HG03025 (cell line): ENCODE data around the gene LGR4.

ENCODE experiments used
- ATAC-seq: cut with Tn5 transposase; IDR thresholded peaks from one replicate; pipeline ENCODE4 v1.9.1; 2021; ENCODE audit warnings: mild to moderate bottlenecking, moderate library complexity; ENCODE audit not compliant: unreplicated experiment, low FRiP score

The LGR4 gene

DNA sequence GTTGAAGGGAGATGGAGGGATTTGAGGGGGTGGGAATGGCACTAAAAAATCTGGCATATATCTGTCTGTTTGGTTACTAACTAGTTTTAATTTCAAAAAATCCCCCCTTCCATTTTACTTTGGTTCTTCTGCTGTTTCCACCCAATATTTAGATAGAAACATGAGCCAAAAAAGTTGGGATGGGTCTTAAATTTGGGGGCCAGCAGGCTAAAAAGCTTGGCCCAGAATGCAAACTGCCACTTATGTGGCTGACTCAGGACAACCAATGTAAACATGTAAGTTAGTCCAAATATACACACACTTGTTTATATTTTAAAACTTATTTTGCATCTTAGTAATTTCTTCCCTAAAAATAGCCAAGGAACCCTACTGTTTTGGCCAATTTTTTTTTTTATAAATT lies 35.7 kb downstream of the LGR4 start:
- no peak for ATAC-seq

DNA sequence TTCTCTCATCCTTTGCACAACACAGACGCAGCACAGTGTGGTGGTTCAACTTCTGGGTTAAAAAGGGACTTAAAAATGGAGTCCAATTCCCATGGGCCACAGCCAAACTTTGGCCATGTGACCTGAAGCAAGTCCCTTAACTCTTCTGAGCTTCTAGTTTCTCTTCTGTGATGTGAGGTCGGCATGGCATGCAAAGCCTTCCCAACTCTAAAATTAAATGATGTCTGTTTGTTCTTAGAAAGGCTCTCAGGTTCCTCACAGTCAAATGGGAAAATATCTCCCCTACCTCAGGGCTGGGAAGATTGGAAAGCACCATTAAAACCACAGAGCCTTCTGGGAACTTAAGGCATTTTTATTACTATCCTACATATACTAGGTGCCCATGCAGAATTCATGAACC lies 38.8 kb downstream of the LGR4 start:
- no peak for ATAC-seq

DNA sequence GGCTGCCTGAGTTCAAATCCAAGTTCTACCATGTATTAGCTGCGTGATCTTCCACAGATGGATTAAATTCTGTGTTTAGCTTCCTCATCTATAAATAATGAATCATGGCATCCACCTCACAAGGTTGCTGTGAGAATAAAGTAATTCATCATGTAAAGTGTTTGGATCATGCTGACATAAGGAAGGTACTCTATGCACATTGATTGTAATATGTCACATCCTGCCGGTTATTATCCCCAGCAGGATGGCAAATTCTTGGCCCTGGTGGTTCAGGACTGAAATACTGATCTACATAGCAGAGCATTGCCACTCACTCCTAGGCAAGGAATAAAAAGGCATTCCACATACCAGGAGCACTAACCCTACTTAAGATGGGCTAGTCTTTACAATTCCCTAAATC lies 40.8 kb downstream of the LGR4 start:
- ATAC-seq, result no peak

DNA sequence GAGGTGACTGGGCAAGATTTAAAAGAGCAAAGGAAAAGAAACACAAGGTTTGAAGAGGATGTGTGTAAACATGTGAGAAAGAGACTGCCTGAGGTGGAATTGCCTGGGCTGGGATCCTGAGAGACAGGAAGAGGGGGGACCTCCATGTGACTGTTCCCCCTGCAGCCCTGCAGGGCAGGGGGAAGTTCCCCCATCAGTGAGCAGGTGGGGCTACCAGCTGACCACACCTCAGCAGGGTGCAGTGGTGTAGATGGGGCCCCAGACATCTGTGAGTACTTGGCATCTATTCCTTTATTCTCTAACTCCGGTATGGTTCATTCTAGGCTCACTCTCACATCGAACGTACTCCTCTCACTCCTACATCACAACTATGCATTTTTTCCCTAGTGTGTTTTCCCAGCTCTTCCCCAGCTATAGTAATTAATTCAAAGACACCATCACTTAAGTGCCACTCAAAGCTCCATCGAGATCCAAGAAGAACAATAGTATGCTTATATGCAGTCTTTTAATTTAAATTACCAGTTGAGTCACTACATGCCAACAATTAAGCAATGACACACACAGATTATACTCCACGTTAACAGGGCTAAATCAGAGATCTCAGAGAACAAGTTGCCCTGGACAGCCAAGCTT lies 42.7 kb downstream of the LGR4 start:
- no peak for ATAC-seq

DNA sequence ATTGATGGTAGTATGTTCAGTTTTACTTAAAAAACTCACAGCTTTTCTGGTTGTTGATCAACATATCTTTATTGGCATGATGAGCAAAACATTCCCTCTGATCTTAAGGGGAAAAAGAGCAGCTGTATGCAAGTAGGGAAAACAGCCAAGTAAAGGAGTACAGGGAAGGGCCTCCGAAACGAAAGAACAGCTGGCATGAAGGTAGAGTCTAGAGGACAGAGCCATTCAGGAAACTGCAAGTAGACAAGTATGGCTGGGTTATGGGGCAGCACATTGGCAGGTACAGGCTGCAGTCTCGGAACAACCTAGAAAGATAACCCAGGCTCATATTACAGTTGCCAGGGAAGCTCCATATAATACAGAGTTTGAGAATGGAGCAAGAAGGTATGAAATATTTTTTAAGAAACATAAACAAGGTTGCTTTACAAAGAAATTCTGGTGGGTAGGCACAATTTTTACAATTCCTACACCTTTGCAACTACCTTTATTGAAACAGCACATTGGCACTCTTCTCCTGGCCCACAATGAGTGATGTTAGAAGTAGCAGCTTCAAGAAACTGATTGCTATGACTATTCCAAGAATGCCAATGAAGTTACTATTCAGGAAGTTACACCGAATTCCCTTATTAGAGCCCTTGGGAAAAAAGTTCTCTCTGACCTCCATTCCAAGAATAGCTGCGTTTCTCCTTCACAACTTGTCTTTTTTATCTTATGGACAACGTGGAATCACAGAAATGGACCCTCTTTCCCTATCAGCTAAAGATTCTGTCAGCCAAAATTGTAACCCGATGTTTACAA lies 45.2 kb downstream of the LGR4 start:
- ATAC-seq, result no peak

DNA sequence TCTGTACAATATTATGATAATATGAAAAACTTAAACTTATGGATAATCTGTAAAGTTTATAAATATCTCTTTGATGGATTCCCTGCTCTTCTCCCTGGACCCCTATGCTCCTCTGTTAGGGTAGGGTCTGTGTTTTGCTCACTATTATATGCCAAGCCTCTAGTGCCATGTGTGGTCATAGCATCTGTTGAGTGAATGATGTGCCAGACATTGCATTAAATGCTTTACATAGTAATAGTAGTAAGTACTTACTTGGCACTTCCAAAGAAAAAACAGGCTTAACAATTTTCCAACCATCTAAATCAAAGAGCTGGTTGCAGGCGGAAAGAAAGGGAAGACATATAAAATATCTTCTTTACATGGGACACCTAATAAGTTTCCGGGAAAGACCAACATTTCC lies 46.8 kb downstream of the LGR4 start:
- ATAC-seq, result no peak

DNA sequence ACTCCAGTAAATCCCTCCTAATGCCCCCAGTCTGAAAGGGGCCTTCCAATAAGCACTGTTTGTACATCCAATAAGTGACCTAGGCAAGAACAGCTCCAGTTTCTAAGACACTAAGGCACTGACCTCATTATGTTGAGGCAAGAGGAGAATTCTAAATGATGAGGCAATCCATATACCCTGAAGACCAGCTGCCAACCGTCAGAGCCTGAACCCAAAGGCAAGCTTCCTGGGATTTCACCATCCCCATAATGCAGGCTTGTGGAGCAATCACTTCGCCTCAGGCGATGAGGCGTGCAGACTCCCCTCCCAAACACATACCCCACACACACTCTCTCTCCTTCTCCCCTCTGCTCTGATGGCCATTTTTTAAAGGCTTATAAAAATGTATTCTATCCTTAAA lies 49.5 kb downstream of the LGR4 start:
- no peak for ATAC-seq

DNA sequence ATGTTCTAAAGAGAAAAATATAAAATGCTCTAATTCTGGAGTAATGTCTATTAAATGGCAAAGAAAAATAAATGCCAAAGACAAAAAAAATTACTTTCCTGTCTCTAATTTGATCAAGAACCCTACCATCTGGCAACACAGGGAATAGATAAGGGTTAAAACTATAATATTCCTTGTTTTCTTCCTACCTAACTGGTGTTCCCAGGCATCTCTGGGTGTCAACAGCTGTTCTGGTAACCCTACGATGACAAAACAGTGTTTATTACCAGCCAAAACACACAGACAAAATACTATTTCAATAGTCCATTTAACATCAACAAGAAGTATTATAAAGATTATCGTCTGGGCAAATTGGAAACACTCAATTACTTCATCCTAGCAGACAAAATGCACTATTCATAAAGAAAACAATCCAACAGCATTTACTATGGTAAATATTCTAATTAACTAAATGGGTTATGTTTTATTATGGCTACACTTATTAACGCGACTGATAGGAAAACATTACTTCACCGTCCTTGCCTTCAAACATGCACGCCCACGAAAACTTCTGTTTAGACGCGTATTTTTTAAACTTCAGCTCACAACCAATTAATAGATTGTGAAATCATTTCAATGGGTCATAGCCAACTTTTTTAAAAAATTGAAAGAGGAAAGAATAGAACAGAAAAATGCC lies 50.6 kb downstream of the LGR4 start:
- no peak for ATAC-seq

DNA sequence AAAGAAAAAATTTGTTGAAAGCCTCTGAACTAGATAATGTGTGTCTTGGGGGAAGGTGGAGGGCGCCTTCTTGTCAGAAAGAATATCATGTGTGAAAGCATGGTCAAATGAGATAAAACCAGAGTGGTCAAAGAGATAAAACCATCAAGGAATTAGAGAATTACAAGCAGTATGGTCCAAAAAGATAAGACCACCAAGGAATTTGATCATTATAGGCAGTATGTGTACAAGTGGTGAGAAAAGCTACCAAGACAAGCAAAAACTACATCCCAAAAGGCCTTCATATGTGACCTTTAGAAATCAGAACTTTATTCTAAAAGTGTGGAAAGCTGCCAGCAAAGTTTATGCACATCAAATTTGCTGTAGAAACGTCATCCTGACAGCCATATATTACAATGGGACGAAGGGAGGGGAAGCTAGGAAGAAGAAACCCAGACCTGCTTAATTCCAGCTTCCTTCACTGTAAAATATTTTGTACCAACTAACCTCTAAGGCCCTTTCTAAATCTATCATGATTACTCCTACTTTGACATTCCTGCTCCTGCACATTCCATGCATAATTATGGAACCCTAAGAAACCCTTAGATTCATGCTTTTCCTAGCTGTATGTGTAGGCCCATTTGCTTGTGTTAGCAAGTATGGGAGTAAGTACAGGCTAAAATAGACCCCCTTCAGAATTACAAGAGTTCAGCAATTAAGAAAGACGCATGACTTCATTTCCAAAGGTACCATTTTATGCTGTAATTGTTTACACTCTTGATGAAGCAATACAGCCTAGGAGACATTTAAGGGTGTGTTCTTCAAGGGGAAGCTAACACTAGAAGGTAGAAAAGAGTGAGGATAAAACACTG lies 51.6 kb downstream of the LGR4 start:
- no peak for ATAC-seq

DNA sequence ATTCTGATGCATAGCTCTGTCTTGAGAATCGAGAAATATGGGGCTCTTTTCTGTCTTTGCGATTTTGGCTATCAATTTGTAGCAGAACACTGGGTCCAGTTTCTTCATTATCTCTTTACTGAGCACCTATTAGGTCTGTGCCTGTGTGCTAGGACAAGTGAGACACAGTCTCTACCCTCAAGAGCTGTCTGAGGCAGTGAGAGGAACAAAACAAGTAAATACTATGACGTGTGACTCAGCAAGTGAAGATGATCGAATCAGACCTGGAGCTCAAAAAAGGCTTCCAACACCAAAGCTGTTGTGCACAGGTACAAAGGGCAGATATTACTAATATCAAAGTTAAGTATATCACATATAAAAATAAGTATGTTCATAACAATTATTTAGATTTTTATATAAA lies 52.4 kb downstream of the LGR4 start:
- no peak for ATAC-seq

DNA sequence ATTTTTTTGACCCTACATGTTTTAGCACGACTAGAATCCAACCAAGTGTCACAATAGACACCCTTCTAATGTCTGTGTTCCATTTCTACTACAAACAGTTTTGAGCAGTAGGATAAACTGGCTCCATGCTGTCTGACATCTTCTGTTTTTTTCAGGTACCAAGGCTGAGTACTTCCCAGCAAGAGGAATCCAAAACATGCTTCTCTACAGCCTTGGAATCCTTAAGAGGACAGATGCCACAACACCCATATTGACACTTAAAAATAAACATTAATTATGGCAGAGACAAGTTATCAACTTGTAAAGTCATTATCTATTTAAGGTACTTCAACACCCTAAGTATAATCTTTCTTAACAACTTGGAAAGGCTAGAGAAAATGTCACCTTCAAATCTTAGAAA lies 54.2 kb downstream of the LGR4 start:
- ATAC-seq, result no peak

DNA sequence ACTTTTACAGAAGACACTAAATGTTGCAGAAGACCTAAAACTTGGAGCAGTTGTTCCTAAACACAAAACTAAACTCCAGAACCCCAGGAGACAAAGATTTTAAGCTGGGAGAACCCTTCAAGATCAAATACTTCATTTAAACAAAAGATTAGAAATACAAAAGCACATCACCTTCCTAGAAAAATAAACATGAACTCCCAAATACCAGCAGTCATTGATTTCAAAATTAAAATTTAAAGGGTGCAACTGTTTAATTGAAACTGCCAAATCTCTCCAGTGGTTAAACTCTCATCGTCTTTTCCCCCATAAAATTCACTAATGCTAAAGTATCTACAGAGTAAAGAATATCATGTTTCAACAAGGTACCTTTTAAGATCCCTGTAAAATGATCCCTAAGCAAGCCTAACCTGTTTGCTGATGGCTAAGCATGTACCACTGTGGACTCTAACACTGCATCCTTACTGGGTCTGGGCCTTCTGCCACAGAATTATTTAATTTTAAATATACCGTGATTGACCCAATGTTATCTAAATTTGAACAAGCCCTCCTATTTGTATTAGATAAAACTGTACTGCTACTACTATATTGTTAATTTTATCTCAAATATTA lies 55.9 kb downstream of the LGR4 start:
- no peak for ATAC-seq

DNA sequence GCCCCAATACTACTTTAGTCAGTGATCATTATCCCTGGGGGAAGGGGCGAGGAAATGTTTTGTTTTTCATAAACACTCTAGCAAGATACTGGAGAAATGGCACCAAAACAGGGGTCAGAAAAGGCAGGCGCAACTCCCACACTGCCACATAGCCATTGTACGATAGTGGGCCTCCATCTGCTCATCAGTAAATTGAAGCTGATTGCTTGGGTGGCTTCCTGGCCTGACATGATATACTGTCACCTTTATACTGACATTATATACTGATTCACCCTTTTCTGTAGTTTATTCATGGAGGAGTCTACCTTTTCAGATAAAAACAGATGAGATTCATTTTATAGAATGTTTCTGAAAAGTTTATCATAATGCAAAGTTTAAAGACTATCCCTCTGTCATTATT lies 57.9 kb downstream of the LGR4 start:
- ATAC-seq, result no peak

DNA sequence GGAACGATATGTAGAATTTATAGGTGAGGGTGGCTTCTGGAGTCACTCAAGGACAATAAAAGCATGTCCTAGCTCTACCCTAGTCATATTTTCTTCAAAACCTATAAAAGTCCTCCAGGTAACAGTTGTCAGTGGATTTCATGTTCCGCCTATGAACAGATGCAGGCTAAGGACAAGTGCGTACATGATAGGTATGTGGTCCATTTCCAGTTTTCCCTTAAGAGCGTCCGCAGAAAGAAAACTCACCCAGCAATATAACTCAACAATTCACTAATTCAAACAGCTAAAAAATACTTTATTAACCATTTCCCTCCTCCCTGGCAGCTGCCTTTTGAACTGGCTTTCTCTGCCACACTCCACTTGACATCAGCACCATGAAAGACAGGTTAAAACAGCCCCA lies 59.4 kb downstream of the LGR4 start:
- ATAC-seq, result no peak

DNA sequence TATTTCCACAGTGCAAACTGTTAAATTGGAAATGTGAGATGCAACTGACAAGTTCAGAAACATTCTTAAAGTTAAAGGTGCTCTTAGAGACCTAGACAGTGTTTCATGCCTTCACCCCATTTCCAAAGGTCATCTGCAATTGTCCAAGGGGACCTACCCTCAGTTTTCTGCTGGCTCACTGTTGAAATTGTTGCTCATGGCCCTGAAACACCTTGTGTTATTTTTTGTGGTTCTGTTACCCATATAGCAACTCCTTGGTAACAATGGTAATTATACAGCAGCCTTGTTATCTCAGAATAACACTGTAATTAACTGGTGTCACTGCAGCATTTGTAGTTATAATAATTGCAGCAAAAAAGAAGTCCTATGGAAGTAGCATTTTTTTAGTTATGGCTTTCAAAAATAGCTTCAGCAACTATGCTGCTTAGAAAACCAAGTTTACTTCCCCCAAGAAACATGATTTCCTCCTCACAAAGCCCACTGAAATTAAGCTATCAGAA lies 60.3 kb downstream of the LGR4 start:
- ATAC-seq, result no peak

DNA sequence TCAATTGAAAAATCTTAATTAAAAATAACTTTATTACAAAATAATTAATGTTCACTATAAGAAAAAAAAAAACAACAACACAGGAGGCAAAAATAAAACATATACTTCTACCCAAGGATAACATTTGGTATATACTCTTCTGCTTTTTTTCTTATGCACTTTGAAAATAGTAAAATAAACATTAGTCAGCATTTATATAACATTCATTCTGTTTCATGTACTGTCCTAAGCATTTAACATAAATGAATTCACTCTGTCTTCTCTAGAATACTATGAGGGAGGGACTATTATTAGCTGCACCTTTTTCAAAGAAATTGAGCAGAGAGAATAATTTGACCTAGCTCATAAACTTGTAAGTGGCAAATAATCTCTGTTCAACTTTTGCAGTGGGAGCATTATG lies 61.3 kb downstream of the LGR4 start:
- no peak for ATAC-seq

DNA sequence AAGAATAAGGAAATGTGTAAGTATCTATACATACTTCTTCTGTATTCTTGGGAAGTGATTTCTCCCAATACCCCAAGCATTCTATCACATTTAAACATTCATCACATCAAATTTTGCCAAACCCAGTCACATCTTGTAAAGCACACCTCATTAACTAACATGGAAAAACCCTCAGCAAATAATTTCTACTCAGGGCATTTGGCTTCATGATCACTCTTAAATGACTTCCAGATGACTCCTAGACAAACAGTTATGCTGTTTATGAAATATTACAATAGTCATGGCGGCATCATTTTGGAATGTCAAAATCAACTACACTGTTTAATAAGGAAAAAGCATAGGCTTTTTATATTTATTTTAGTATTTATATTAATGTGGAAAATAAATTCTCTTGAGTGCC lies 62.3 kb downstream of the LGR4 start:
- no peak for ATAC-seq

DNA sequence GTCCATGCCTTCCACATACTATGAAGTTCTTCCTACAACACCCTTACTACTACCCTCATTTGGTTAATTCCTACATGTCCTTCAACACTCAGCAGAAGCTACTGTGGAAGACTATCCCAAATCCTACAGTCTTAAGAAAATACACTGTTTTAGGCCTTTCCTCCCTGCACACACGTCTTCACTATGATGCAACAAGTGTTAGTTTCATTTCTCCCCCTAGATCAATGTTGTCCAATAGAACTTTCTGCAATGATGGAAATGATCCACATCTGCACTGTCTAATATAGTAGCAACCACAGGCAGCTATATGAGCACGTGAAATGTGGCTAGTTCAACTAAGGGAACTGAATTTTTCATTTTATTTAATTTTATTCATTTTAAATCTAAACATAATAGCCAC lies 62.8 kb downstream of the LGR4 start:
- ATAC-seq, result no peak

DNA sequence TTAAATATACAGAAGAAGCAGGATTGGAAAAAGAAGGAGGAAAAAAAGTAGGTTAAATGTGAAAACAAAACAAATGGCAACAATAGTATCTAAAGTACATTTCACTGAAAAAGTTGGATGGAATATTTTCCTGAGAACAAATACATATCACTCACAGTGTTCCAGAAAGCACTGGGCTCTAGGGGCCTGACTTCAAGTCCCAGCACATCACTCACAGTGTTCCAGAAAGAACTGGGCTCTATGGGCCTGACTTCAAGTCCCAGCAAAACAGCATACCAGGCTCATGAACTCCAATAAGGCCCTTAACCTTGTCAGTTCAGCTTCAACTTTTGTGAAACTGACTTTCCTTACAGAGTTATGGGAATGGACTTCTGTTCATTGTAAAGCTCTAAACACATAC lies 63.5 kb downstream of the LGR4 start:
- no peak for ATAC-seq

DNA sequence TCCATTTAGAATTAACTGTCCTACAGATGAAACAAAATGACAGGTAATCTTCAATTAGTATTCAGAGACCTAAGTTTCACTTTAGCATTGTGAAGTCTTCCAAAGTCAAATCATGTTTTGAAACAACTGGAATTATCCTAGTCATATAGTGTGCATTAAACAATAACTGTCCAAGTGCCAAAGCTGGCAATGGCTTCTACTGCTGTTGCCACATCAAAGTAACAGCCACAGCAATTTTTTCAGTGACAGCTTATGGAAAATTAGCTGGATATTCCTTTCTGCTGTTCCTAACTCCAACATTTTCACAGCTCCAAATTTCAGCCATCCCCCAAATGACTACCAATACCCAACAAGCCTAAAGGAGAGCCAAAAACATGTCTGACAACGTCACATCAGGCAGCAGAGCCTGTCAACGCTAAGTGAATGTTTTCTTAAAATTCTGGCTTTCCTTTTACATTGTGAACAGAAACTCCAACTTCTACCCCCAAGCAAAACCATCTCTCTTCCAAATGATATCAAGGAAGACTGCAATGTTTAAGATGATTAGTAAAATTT lies 64.3 kb downstream of the LGR4 start:
- no peak for ATAC-seq
